COLO668 (cell line): ENCODE data around the gene HMOX1.
"Not testable (repeated sequence)": the region's sequence is repeated elsewhere in the genome, so short reads cannot be mapped to it uniquely, and the experiment has no call there.

Experiments
- DNase-seq: peaks from one replicate; lab custom pipeline; 2025; ENCODE audit not compliant: unreplicated experiment; lab: John Stamatoyannopoulos, UW

HMOX1 gene

GRCh38 chr22:35430897-35431322 is 50.0 kb downstream of the HMOX1 start:
- peak; percentile 88 for DNase-seq

- DNase-seq = no peak
These were observed 50.8 kb downstream of the HMOX1 start for GRCh38 chr22:35431483-35432227.

- DNase-seq = no peak
These were observed 51.5 kb downstream of the HMOX1 start for GRCh38 chr22:35432228-35432905.

- no peak for DNase-seq
These were observed 53.3 kb downstream of the HMOX1 start for GRCh38 chr22:35434061-35434710.

- no peak for DNase-seq
These were observed 54.4 kb downstream of the HMOX1 start for GRCh38 chr22:35435201-35435740.

GRCh38 chr22:35436421-35436820 is 55.5 kb downstream of the HMOX1 start:
- DNase-seq = no peak

GRCh38 chr22:35437049-35437448 is 56.2 kb downstream of the HMOX1 start:
- peak; percentile 43 for DNase-seq

GRCh38 chr22:35438673-35439364 is 57.9 kb downstream of the HMOX1 start:
- DNase-seq = not testable (repeated sequence)

GRCh38 chr22:35439365-35439717 is 58.4 kb downstream of the HMOX1 start:
- DNase-seq = no peak

- no peak for DNase-seq
These were observed 59.2 kb downstream of the HMOX1 start for GRCh38 chr22:35440129-35440528.

- no peak for DNase-seq
These were observed 60.7 kb downstream of the HMOX1 start for GRCh38 chr22:35441489-35442100.

GRCh38 chr22:35442471-35442870 is 61.6 kb downstream of the HMOX1 start:
- DNase-seq = no peak

- DNase-seq = no peak
These were observed 62.4 kb downstream of the HMOX1 start for GRCh38 chr22:35443338-35443737.
